Caco-2 (cell line): ENCODE measurements around the gene CHSY1. TPM values are rescaled to one million over a fixed set of nuclear protein-coding genes. Genes with fewer than 3 reads are reported as not detected.
A peak's percentile ranks its signal among the peaks of the same experiment; 100 is the strongest.

ENCODE experiments used
- BruUV-seq: library from RNA; stranded (reverse); fragments of 400-500 nt; replicated peaks from 2 replicates; lab custom pipeline; 2021; lab: Mats Ljungman, UMichigan
- CTCF ChIA-PET: fragments of 300-600 bp; sonication (Branson Sonifier 250); formaldehyde crosslinking; loops from one replicate; lab custom pipeline; 2022; ENCODE audit warnings: antibody characterized with exemption; lab: Charles Lee
- POLR2A ChIA-PET: fragments of 300-600 bp; sonication (Branson Sonifier 250); formaldehyde crosslinking; loops from one replicate; lab custom pipeline; 2022; ENCODE audit warnings: antibody characterized with exemption; lab: Charles Lee
- DNase-seq, 2 experiments: peaks; one replicate each; pipeline versions ENCODE4 v3.0.0 to v3.0.0-alpha.2; 2020 to 2022
- H3K27me3 ChIP-seq: replicated peaks from 2 replicates; pipeline ENCODE4 v1.6.0; 2011; ENCODE audit warnings: low read length; ENCODE audit not compliant: control insufficient read depth, insufficient read depth
- H3K36me3 ChIP-seq: 2 replicates; pipeline ENCODE4 v1.5.1; 2011; ENCODE audit warnings: low read length; ENCODE audit not compliant: control insufficient read depth, insufficient read depth
- H3K4me1 ChIP-seq: fragments of 250-450 bp; sonication (Bioruptor Pico); 2 replicates; pipeline ENCODE4 v1.5.1; 2020; ENCODE audit warnings: mild to moderate bottlenecking
- H3K4me3 ChIP-seq: 2 replicates; pipeline ENCODE4 v1.5.1; 2011; ENCODE audit warnings: low read depth, mild to moderate bottlenecking, control low read depth, low read length
- H3K9me3 ChIP-seq: fragments of 250-450 bp; sonication (Bioruptor Pico); 2 replicates; pipeline ENCODE4 v1.5.1; 2020; ENCODE audit warnings: mild to moderate bottlenecking, moderate library complexity
- H3K27ac Mint-ChIP-seq: one replicate; pipeline ENCODE4 v1.8.0; 2022; ENCODE audit warnings: mixed read lengths; ENCODE audit not compliant: unreplicated experiment
- H3K27me3 Mint-ChIP-seq: one replicate; pipeline ENCODE4 v1.8.0; 2022; ENCODE audit warnings: mixed read lengths; ENCODE audit not compliant: insufficient read depth, unreplicated experiment
- H3K36me3 Mint-ChIP-seq: one replicate; pipeline ENCODE4 v1.8.0; 2022; ENCODE audit warnings: mild to moderate bottlenecking, mixed read lengths; ENCODE audit not compliant: insufficient read depth, unreplicated experiment
- H3K4me1 Mint-ChIP-seq: one replicate; pipeline ENCODE4 v1.8.0; 2022; ENCODE audit warnings: low read depth, mixed read lengths; ENCODE audit not compliant: unreplicated experiment
- H3K4me3 Mint-ChIP-seq: one replicate; pipeline ENCODE4 v1.8.0; 2022; ENCODE audit warnings: mild to moderate bottlenecking, moderate library complexity, mixed read lengths; ENCODE audit not compliant: unreplicated experiment
- H3K9me3 Mint-ChIP-seq: one replicate; pipeline ENCODE4 v1.8.0; 2022; ENCODE audit warnings: mixed read lengths; ENCODE audit not compliant: unreplicated experiment
- intact Hi-C: fragments of 100-400 bp; cut with micrococcal nuclease; formaldehyde crosslinking; loops from one replicate; pipeline ENCODE4 v1.10.0; 2022; ENCODE audit not compliant: unreplicated experiment
- total RNA-seq: library from RNA; stranded (reverse); gene quantifications from 2 replicates; pipeline ENCODE4 v1.2.3, GENCODE V29; 2022
- TF ChIP-seq, protein P1 (sequence below), 2 experiments: fragments of 200-600 bp in 1 of 2; IDR thresholded peaks; 1 replicate in 1 of 2; 2 replicates in 1 of 2; pipeline versions ENCODE4 v1.5.1 to v1.8.0; 2011 to 2022; ENCODE audit warnings: antibody characterized with exemption in 1 of 2, control low read depth in 1 of 2, inconsistent platforms in 1 of 2, low read depth in 1 of 2, low read length in 1 of 2, mild to moderate bottlenecking in 1 of 2, moderate library complexity in 1 of 2; ENCODE audit not compliant: insufficient read depth in 1 of 2, severe bottlenecking in 1 of 2, unreplicated experiment in 1 of 2

Gene CHSY1
- total RNA-seq, 1 experiment from 2014 or later = 18.7 TPM

DNA sequence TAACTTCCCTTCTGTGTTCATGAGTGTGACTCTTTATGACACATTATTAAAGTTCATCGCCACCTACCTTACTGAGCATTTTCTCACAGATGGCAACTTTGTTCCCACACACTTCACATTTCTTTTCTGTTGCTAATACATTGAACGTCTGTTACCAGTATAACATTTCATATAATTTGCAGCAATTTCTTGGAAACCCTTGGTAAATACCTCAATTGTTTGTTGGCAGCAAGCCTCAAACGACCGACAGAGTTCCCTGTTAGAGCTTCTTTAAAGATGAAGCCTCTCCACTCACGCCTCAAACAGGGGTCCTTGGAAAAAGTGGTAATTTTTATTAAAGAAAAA lies 3.2 kb upstream of the CHSY1 start:
- Histone ChIP-seq H3K4me1 (peaks cover 12% of the 10 kb centered on the region), H3K36me3 (no peaks in the 10 kb centered on the region), H3K9me3 (no peaks in the 10 kb centered on the region), H3K4me3 (no peak overlapping the region), H3K27me3 (no peaks in the 10 kb centered on the region)
- ChIA-PET POLR2A (no interaction called here), CTCF (interaction anchor here (0.6 kb wide), 1 partner anchor 248 kb away, joined by 3 read pairs; no protein-coding TSS in a partner anchor)
- H3K36me3 Mint-ChIP-seq = no peaks in the 10 kb centered on the region
- H3K9me3 Mint-ChIP-seq = no peaks in the 10 kb centered on the region
- BruUV-seq = no TSS peak
- TF ChIP-seq, protein P1, sequence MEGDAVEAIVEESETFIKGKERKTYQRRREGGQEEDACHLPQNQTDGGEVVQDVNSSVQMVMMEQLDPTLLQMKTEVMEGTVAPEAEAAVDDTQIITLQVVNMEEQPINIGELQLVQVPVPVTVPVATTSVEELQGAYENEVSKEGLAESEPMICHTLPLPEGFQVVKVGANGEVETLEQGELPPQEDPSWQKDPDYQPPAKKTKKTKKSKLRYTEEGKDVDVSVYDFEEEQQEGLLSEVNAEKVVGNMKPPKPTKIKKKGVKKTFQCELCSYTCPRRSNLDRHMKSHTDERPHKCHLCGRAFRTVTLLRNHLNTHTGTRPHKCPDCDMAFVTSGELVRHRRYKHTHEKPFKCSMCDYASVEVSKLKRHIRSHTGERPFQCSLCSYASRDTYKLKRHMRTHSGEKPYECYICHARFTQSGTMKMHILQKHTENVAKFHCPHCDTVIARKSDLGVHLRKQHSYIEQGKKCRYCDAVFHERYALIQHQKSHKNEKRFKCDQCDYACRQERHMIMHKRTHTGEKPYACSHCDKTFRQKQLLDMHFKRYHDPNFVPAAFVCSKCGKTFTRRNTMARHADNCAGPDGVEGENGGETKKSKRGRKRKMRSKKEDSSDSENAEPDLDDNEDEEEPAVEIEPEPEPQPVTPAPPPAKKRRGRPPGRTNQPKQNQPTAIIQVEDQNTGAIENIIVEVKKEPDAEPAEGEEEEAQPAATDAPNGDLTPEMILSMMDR (IDR thresholded peaks at IDR 0.05; ENCODE audit: insufficient read depth in 1 of 2, low read depth in 1 of 2, low read length in 1 of 2, severe bottlenecking in 1 of 2, unreplicated experiment in 1 of 2) = no peak
- no peak overlapping the region for H3K27ac Mint-ChIP-seq
- no peaks in the 10 kb centered on the region for H3K27me3 Mint-ChIP-seq
- no peak overlapping the region for H3K4me3 Mint-ChIP-seq
- intact Hi-C loops = loop anchor here (5.0 kb wide), 1 partner anchor 338 kb away; the partner anchor contains the start of gene LRRK1
- peaks cover 5% of the 10 kb centered on the region for H3K4me1 Mint-ChIP-seq
- no peak for DNase-seq

DNA sequence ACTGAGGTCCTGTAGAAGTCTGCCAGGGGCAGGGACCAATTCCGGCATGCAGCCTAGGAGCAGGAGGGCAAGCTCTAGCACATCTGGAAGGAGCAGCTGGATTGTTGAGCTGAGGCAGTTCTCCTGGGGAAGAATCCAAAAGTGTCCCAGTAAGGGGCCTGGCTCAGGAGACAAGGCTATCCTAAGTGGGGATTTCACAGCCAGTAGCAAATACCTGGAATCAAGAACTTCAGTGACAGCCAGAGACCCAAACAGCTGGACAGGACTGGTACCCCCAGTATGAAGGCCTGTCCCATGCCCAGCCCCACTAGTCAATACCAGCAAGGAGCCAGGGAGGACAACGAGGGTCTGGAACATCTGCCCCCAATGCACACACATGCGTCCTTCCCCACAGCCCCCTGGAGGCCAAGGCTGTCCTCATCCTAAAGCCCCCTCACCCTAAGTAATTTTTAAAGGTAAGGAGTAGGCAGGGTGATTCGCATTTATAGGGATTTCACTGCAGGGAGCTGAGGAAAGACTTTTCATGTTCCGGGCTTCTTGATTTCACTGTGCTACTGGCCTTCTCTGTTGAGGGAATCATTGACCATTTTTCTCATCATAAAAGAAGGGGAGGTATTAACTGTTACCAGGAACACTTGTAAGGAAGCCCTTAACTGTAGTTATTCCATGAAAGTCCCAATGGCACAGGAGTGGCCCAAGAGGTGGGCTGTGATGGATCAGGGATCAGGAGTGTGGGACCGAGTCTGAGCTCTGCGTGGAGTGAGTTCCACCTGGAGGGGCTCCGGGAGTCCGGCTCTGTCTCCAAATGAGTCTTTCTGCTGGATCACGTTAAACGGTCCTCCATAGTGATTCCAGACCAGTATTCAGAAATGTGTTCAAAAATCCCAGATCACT lies 2.6 kb upstream of the CHSY1 start:
- POLR2A ChIA-PET = no interaction called here
- Mint-ChIP-seq H3K27me3 (no peaks in the 10 kb centered on the region), H3K4me1 (peaks cover 8% of the 10 kb centered on the region), H3K4me3 (no peak overlapping the region), H3K9me3 (no peaks in the 10 kb centered on the region), H3K36me3 (no peaks in the 10 kb centered on the region), H3K27ac (no peak overlapping the region)
- no peak overlapping the region for H3K4me3 ChIP-seq
- no peaks in the 10 kb centered on the region for H3K36me3 ChIP-seq
- H3K4me1 ChIP-seq = peaks cover 17% of the 10 kb centered on the region
- CTCF ChIA-PET = interaction anchor here (0.6 kb wide), 1 partner anchor 248 kb away, joined by 3 read pairs; no protein-coding TSS in a partner anchor
- intact Hi-C loops = loop anchor here (5.0 kb wide), 1 partner anchor 337 kb away; the partner anchor contains the start of gene LRRK1
- BruUV-seq = no TSS peak
- TF ChIP-seq, protein P1 (IDR thresholded peaks at IDR 0.05; ENCODE audit: insufficient read depth in 1 of 2, low read depth in 1 of 2, low read length in 1 of 2, severe bottlenecking in 1 of 2, unreplicated experiment in 1 of 2) = no peak
- no peaks in the 10 kb centered on the region for H3K9me3 ChIP-seq
- no peaks in the 10 kb centered on the region for H3K27me3 ChIP-seq
- DNase-seq = no peak

DNA sequence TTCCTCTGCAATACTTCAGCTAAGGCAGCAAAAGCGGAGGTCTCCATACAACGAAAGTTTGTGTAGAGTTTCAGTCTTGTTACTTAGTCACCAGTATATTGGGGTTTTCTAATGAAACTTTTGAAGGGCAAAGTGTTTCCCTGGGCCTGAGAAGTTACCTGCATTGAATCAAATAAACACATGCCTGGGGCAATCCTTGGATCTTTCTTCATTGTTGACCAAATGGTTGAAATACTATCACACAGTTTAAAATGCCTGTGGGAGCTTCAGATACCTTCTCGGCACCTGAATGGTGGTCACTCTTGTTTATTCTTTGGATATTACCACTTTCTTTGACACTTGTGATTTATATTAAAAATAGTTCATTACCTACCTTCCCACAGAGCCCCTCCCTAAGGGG lies 988 bp upstream of the CHSY1 start:
- no peaks in the 10 kb centered on the region for H3K9me3 Mint-ChIP-seq
- no peaks in the 10 kb centered on the region for H3K36me3 ChIP-seq
- ChIA-PET POLR2A (no interaction called here), CTCF (interaction anchor here (0.8 kb wide), 1 partner anchor 9 kb away, joined by 3 read pairs; no protein-coding TSS in a partner anchor)
- peak overlapping the region; percentile 67 for H3K27ac Mint-ChIP-seq
- peak overlapping the region; percentile 87 for H3K4me3 Mint-ChIP-seq
- no peaks in the 10 kb centered on the region for H3K36me3 Mint-ChIP-seq
- peaks cover 8% of the 10 kb centered on the region for H3K4me1 Mint-ChIP-seq
- intact Hi-C loops = no loop called here
- no peak for DNase-seq
- no peaks in the 10 kb centered on the region for H3K27me3 ChIP-seq
- BruUV-seq = no TSS peak
- TF ChIP-seq, protein P1 (IDR thresholded peaks at IDR 0.05; ENCODE audit: insufficient read depth in 1 of 2, low read depth in 1 of 2, low read length in 1 of 2, severe bottlenecking in 1 of 2, unreplicated experiment in 1 of 2) = no peak
- no peaks in the 10 kb centered on the region for H3K9me3 ChIP-seq
- peaks cover 17% of the 10 kb centered on the region for H3K4me1 ChIP-seq
- no peaks in the 10 kb centered on the region for H3K27me3 Mint-ChIP-seq
- peak overlapping the region; percentile 88 for H3K4me3 ChIP-seq
